H9 (cell line): ENCODE data around the gene EIF5A2. TPM values are rescaled to one million over a fixed set of nuclear protein-coding genes. Genes with fewer than 3 reads are reported as not detected.

Experiments used
- DNase-seq: peaks from one replicate; pipeline ENCODE4 v3.0.0-alpha.2; 2017
- H2AFZ ChIP-seq: one replicate; pipeline ENCODE4 v1.6.1; 2013; ENCODE audit warnings: mild to moderate bottlenecking, low read length, control low read depth, moderate library complexity
- H2AK5ac ChIP-seq: 2 replicates; pipeline ENCODE4 v1.6.1; 2013; ENCODE audit warnings: low read length, control low read depth, mixed read lengths; ENCODE audit not compliant: insufficient read length
- H2BK120ac ChIP-seq: one replicate; pipeline ENCODE4 v1.6.1; 2013; ENCODE audit warnings: low read depth, mild to moderate bottlenecking, low read length, control low read depth, inconsistent platforms; ENCODE audit not compliant: poor library complexity, severe bottlenecking
- H2BK12ac ChIP-seq: 2 replicates; pipeline ENCODE4 v1.6.1; 2013; ENCODE audit warnings: low read length, control low read depth, mixed read lengths, low read depth; ENCODE audit not compliant: insufficient read length
- H2BK15ac ChIP-seq: 2 replicates; pipeline ENCODE4 v1.6.1; 2013; ENCODE audit warnings: low read depth, low read length, control low read depth
- H2BK20ac ChIP-seq: one replicate; pipeline ENCODE4 v1.6.1; 2013; ENCODE audit warnings: low read depth, mild to moderate bottlenecking, low read length, control low read depth, inconsistent platforms; ENCODE audit not compliant: poor library complexity, severe bottlenecking
- H2BK5ac ChIP-seq: 2 replicates; pipeline ENCODE4 v1.6.1; 2013; ENCODE audit warnings: low read length, control low read depth, mixed read lengths; ENCODE audit not compliant: insufficient read length
- H3K14ac ChIP-seq: 2 replicates; pipeline ENCODE4 v1.6.1; 2013; ENCODE audit warnings: low read length, control low read depth; ENCODE audit not compliant: insufficient read depth
- H3K18ac ChIP-seq: 2 replicates; pipeline ENCODE4 v1.6.1; 2013; ENCODE audit warnings: low read depth, mild to moderate bottlenecking, mixed read lengths, low read length, control low read depth; ENCODE audit not compliant: insufficient read length
- H3K23ac ChIP-seq: 2 replicates; pipeline ENCODE4 v1.6.1; 2013; ENCODE audit warnings: low read length, control low read depth, mixed read lengths, low read depth; ENCODE audit not compliant: insufficient read length
- H3K23me2 ChIP-seq: 2 replicates; pipeline ENCODE4 v1.6.1; 2013; ENCODE audit warnings: low read depth, mild to moderate bottlenecking, mixed read lengths, low read length, control low read depth; ENCODE audit not compliant: insufficient read length, poor library complexity, severe bottlenecking
- H3K27ac ChIP-seq: 2 replicates; pipeline ENCODE4 v1.5.1; 2013; ENCODE audit warnings: low read length, control low read depth, mixed read lengths, low read depth; ENCODE audit not compliant: insufficient read length
- H3K27me3 ChIP-seq: 2 replicates; pipeline ENCODE4 v1.6.1; 2013; ENCODE audit warnings: low read length, control low read depth, inconsistent platforms; ENCODE audit not compliant: insufficient read depth
- H3K4ac ChIP-seq: 2 replicates; pipeline ENCODE4 v1.6.1; 2013; ENCODE audit warnings: low read depth, mild to moderate bottlenecking, control low read depth, inconsistent platforms, low read length, moderate library complexity
- H3K4me1 ChIP-seq: 2 replicates; pipeline ENCODE4 v1.6.1; 2013; ENCODE audit warnings: low read length, control low read depth, inconsistent platforms; ENCODE audit not compliant: insufficient read depth
- H3K4me2 ChIP-seq: 2 replicates; pipeline ENCODE4 v1.6.1; 2013; ENCODE audit warnings: low read length, control low read depth, mixed read lengths; ENCODE audit not compliant: insufficient read length, insufficient read depth
- H3K56ac ChIP-seq: 2 replicates; pipeline ENCODE4 v1.6.1; 2013; ENCODE audit warnings: low read depth, mild to moderate bottlenecking, mixed read lengths, low read length, control low read depth; ENCODE audit not compliant: insufficient read length
- H3K79me1 ChIP-seq: 2 replicates; pipeline ENCODE4 v1.6.1; 2013; ENCODE audit warnings: low read depth, mild to moderate bottlenecking, moderate library complexity, low read length, control low read depth, inconsistent platforms; ENCODE audit not compliant: insufficient read depth, poor library complexity, severe bottlenecking
- H3K79me2 ChIP-seq: 2 replicates; pipeline ENCODE4 v1.6.1; 2013; ENCODE audit warnings: low read length, control low read depth, inconsistent platforms; ENCODE audit not compliant: insufficient read depth
- H3K9ac ChIP-seq: 2 replicates; pipeline ENCODE4 v1.6.1; 2013; ENCODE audit warnings: low read length, control low read depth, mixed read lengths; ENCODE audit not compliant: insufficient read length; ENCODE audit errors: extremely low read depth
- H3K9me3 ChIP-seq: one replicate; pipeline ENCODE4 v1.6.1; 2013; ENCODE audit warnings: low read depth, low read length, inconsistent platforms; ENCODE audit not compliant: control insufficient read depth
- H3T11ph ChIP-seq: one replicate; pipeline ENCODE4 v1.6.1; 2013; ENCODE audit warnings: mild to moderate bottlenecking, low read length, control low read depth, inconsistent platforms
- H4K20me1 ChIP-seq: one replicate; pipeline ENCODE4 v1.6.1; 2013; ENCODE audit not compliant: control insufficient read depth, insufficient read length, insufficient read depth
- H4K5ac ChIP-seq: 2 replicates; pipeline ENCODE4 v1.6.1; 2013; ENCODE audit warnings: low read depth, mild to moderate bottlenecking, mixed read lengths, low read length, control low read depth; ENCODE audit not compliant: insufficient read length
- H4K8ac ChIP-seq: replicated peaks from 2 replicates; pipeline ENCODE4 v1.6.1; 2013; ENCODE audit warnings: low read length, control low read depth, mixed read lengths, low read depth; ENCODE audit not compliant: insufficient read length
- H4K91ac ChIP-seq: 2 replicates; pipeline ENCODE4 v1.6.1; 2013; ENCODE audit warnings: low read depth, mild to moderate bottlenecking, moderate library complexity, mixed read lengths, low read length, control low read depth; ENCODE audit not compliant: insufficient read length
- H3K27ac Mint-ChIP-seq, 3 experiments: 2 replicates in 2 of 3; 3 replicates in 1 of 3; pipeline ENCODE4 v1.8.0; 2020 to 2021; ENCODE audit warnings: mixed read lengths in 3 of 3, mild to moderate bottlenecking in 1 of 3, moderate library complexity in 1 of 3
- H3K27me3 Mint-ChIP-seq: 2 replicates; pipeline ENCODE4 v1.8.0; 2021; ENCODE audit warnings: low read depth, mild to moderate bottlenecking, moderate library complexity, mixed read lengths
- H3K36me3 Mint-ChIP-seq, 3 experiments: 2 replicates in 2 of 3; 3 replicates in 1 of 3; pipeline ENCODE4 v1.8.0; 2020 to 2021; ENCODE audit warnings: low read depth in 3 of 3, mixed read lengths in 3 of 3; ENCODE audit not compliant: insufficient read depth in 1 of 3
- H3K4me1 Mint-ChIP-seq, 2 experiments: 2 replicates each; pipeline ENCODE4 v1.8.0; 2020; ENCODE audit warnings: mixed read lengths in 2 of 2
- H3K4me3 Mint-ChIP-seq, 2 experiments: 2 replicates in 1 of 2; 3 replicates in 1 of 2; pipeline ENCODE4 v1.8.0; 2020 to 2021; ENCODE audit warnings: mild to moderate bottlenecking in 2 of 2, mixed read lengths in 2 of 2, moderate library complexity in 1 of 2
- H3K9me3 Mint-ChIP-seq, 2 experiments: 2 replicates in 1 of 2; 3 replicates in 1 of 2; pipeline ENCODE4 v1.8.0; 2020; ENCODE audit warnings: mild to moderate bottlenecking in 2 of 2, mixed read lengths in 2 of 2, moderate library complexity in 1 of 2
- CTCF ChIP-seq: fragments of 200-600 bp; sonication (generic); conservative IDR thresholded peaks from 3 replicates; pipeline ENCODE4 v1.8.0; 2021; ENCODE audit warnings: antibody characterized with exemption, mild to moderate bottlenecking
- WGBS: extraction: QIAGEN DNeasy Blood & Tissue Kit; methylation state at CpG from one replicate; pipeline ENCODE4 v1.1.7; 2013; ENCODE audit warnings: missing lambda C conversion rate, low lambda C conversion rate, mixed read lengths; ENCODE audit not compliant: insufficient read length; ENCODE audit errors: extremely low coverage; 5-methylcytosine and 5-hydroxymethylcytosine counted together
- total RNA-seq: library from RNA; stranded (reverse); gene quantifications from 2 replicates; pipeline ENCODE4 v1.2.1, GENCODE V29; 2021

The EIF5A2 gene
- total RNA-seq, 1 experiment from 2014 or later = 7.7 TPM

DNA sequence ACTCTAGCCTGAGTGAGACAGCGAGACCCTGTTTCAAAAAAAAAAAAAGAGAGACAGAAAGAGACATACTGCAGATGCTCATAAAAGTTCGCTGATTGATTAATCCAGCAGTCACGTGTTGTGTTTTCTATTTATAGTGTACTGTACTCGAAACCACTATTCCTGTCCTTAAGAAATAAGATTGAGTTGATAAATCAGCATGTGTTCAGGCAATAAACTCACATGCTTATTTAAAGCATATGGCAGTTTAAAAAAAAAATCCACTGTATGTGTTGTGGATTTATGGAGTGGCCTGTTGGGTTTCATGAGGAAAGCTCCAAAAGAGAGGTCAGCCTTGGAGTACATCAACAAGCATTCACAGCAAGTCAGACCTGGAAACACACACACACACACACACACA lies 56.1 kb downstream of the EIF5A2 start:
- H2BK5ac ChIP-seq = no peak overlapping the region
- no peak overlapping the region for H3K4me3 Mint-ChIP-seq
- H3K4me1 Mint-ChIP-seq = peaks cover 2 to 3% of the 10 kb centered on the region in 2 experiments; a peak in 3 of 4 replicates
- no peaks in the 10 kb centered on the region for H3K79me2 ChIP-seq
- H3K4me1 ChIP-seq = peaks cover 2% of the 10 kb centered on the region; the same call in 1 of the 2 replicates
- H3K79me1 ChIP-seq = no peaks in the 10 kb centered on the region
- H3K36me3 Mint-ChIP-seq = no peaks in the 10 kb centered on the region
- H3K9ac ChIP-seq = no peak overlapping the region
- H2BK15ac ChIP-seq = no peak overlapping the region
- TF ChIP-seq CTCF = no peak
- no peak overlapping the region for H3T11ph ChIP-seq
- no peak overlapping the region for H3K18ac ChIP-seq
- no peak overlapping the region for H2BK20ac ChIP-seq
- no peak overlapping the region for H3K4ac ChIP-seq
- no peak overlapping the region for H4K5ac ChIP-seq
- H4K8ac ChIP-seq = no peak overlapping the region
- H3K14ac ChIP-seq = no peak overlapping the region
- no peak overlapping the region for H3K4me2 ChIP-seq
- no CpG with 5 or more reads among the region's 4 CpGs for WGBS
- H3K23me2 ChIP-seq = no peaks in the 10 kb centered on the region
- no peak overlapping the region for H4K91ac ChIP-seq
- no peak overlapping the region for H2BK120ac ChIP-seq
- H4K20me1 ChIP-seq = no peaks in the 10 kb centered on the region
- H2AFZ ChIP-seq = no peak overlapping the region
- H3K27me3 Mint-ChIP-seq = no peaks in the 10 kb centered on the region
- no peak overlapping the region; a peak in 1 of 7 replicates for H3K27ac Mint-ChIP-seq
- no peak overlapping the region for H3K23ac ChIP-seq
- H3K9me3 ChIP-seq = no peaks in the 10 kb centered on the region
- no peaks in the 10 kb centered on the region for H3K27me3 ChIP-seq
- H2BK12ac ChIP-seq = no peak overlapping the region
- H3K56ac ChIP-seq = no peak overlapping the region
- DNase-seq = no peak
- no peak overlapping the region for H2AK5ac ChIP-seq
- H3K9me3 Mint-ChIP-seq = no peaks in the 10 kb centered on the region
- no peak overlapping the region for H3K27ac ChIP-seq
